ENCODE data around the gene LZTR1.

LZTR1 gene

GRCh38 chr22:20980938-20981722 is 967 bp upstream of the LZTR1 start:
- DNase-seq (ENCODE audit: low read depth, low spot score), result no peak

- DNase-seq (ENCODE audit: low read depth, low spot score), result no peak
Measured at GRCh38 chr22:20982563-20982882, 426 bp downstream of the LZTR1 start.

DNA sequence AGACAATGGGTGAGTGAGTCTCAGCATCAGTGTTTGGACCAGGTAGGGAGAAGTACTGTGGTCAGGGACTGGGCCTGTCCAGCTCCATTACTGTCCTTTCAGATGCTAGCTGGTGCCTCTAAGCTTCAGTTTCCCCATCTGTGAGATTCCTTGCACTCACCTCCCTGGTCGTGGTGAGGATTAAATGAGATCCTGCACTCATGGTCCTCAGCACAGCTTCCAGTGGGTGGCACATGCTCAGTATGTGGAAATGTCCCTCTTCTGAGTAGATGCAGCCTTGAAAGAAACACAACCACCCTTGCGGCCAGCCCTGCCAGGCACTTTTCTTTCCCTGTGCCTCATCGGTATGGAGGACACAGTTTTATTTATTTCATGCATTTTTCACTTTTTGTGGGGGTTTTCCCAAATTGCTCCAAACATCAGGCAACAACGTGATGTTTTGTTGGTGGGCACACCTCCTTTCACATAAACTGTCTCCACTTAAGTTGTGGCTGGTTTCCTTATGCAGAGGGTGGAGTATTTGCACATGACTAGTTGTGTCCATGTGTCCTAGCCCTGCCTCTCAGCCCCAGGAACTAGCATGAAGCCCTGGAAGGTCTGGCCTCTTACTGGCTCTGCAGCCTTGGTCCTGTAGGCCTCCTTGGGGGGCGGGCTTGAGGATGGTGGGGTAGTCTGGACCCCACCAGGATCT is 1.1 kb downstream of the LZTR1 start:
- no peak for DNase-seq (ENCODE audit: low read depth, low spot score)

DNA sequence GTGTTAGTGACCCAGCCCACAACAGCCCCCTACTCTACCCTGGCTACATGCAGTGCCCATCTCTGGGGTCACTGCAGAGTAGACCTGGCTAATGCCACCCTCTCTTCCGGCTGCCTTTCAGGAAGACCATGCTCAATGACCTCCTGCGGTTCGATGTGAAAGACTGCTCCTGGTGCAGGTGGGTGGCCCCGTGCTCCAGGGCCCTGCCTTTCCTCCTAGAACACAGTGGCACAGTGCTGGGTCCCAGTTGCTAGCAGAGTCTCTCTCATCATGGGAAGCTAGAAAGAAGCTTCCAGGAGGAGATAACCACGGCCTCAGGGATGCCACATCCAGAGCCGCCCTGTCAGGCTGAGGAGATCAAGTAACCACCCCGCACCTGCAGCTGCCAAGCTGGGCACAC is 3.6 kb downstream of the LZTR1 start:
- DNase-seq (ENCODE audit: low read depth, low spot score), result no peak

DNA sequence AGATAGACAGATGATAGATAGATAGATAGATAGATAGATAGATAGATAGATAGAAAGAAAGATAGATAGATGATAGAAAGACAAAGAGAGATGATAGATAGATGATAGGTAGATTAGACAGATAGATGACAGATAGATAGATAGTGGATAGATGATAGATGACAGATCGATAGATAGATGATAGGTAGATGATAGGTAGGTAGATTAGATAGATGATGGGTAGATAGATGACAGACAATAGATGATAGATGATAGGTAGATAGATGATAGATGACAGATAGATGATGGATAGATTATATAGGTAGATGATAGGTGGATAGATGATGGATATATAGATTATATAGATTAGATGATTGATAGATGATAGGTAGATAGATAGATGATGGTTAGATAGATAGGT is 4.3 kb downstream of the LZTR1 start:
- no peak for DNase-seq (ENCODE audit: low read depth, low spot score)

GRCh38 chr22:20987375-20987774 is 5.3 kb downstream of the LZTR1 start:
- DNase-seq (ENCODE audit: low read depth, low spot score), result no peak

DNA sequence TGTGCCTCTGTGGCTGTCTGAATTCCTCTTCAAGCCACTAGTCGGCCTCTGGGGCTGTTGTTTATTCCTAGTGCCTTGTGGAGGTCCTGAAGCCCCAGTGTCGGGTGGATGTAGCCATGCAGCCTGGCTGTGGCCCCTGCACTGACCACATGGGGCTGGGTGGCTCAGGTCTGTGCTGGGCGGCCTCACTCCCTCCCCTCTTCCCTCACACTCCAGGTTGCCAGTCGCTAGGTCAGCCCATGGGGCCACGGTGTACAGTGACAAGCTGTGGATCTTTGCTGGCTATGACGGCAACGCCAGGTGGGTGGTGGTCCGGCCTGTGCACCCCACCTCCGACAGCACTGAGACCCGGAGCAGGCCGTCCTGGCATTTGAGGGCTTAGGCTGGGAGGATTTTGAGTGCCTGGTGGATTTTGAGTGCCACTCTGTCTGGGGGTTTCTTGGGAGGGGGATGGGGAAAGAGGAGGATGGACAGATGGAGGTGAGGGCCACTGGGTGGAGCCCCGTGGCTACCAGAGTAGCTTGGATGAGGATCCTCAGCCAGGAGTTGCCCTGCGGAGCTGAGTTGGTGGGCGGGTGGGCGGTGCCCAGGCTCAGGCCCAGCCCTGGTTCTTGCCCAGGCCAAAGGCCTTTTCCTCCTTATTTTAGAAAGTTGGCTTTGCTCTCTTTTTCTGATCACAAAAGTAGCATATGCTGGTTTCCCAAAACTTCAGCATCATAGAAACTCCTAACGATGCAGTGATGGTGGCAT is 6.7 kb downstream of the LZTR1 start:
- DNase-seq (ENCODE audit: low read depth, low spot score), result no peak

DNA sequence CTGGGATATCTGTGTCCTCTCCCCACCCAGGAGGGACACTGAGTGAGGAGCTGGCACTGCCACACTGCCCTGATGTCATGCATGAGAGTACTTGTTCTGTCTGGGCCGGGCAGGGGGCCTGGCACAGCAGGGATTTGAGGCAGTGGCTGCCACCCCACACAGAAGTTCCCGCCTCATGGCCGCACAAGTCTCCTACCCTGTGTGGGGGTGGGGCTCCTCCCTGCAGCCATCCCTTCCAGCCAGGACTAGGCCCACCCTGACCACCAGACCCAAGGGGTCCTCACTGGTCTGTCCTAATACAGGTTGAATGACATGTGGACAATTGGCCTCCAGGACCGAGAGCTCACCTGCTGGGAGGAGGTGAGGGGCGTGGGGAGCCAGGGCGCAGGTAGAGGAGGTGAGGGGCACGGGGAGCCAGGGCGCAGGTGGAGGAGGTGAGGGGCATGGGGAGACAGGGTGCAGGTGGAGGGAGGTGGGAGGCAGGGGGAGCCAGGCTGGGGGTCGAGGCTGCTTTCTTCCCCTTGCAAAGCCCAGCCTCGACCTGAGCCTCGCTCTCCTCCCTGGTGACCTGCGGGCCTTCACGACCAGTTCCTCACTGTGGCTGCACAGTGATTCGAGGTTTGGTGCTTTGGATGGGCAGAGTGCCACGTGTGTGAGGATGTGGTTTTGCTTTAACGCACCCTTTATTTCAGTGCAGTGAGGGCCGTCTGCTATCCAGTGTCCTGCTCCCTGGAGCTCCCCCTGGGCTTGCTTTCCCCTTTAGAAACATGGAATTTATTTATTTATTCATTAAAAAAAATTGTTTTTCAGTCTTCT is 7.4 kb downstream of the LZTR1 start:
- DNase-seq (ENCODE audit: low read depth, low spot score), result no peak

- DNase-seq (ENCODE audit: low read depth, low spot score), result no peak
Measured at GRCh38 chr22:20990184-20991180, 8.4 kb downstream of the LZTR1 start.

- DNase-seq (ENCODE audit: low read depth, low spot score), result no peak
Measured at GRCh38 chr22:20991252-20992055, 9.4 kb downstream of the LZTR1 start.

GRCh38 chr22:20992056-20992442 is 10.0 kb downstream of the LZTR1 start:
- DNase-seq (ENCODE audit: low read depth, low spot score), result no peak

DNA sequence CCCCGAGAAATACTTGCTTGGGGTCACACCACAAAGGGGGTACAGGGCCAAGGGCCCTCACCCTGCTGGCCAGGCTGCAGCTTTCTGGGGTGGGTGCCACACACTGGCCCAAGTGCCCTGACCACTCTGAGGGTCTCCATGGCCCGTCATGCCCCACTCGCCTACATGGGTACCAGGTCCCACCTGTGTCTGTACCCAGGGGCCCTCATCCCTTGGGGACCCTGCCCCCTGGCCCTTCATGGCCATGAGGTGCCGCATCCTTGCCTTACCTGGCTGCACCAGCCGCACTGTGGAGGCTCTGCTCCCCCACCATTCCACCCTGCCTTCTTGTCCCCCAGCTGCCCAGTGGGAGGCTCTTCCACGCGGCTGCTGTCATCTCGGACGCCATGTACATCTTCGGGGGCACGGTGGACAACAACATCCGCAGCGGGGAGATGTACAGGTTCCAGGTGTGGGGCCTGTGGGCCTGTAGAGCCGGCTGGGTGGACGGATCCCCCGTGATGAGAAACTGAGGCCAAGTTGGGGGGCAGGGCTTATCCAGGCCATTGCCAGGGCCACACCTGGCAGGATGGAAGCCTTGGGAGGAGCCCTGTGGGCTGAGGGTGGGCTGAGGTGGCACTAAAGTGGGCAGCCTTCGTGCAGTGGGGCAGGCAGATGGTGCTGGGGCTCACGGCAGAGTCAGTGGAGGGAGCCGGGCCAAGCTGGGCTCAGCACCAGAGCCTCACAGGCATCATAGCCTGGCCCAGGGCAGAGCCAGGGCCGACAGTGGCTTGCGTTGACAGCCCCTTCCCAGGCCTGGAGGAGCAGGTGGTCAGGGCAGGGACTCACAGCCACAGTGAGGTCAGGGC is 10.6 kb downstream of the LZTR1 start:
- no peak for DNase-seq (ENCODE audit: low read depth, low spot score)

GRCh38 chr22:20993304-20994127 is 11.4 kb downstream of the LZTR1 start:
- no peak for DNase-seq (ENCODE audit: low read depth, low spot score)

DNA sequence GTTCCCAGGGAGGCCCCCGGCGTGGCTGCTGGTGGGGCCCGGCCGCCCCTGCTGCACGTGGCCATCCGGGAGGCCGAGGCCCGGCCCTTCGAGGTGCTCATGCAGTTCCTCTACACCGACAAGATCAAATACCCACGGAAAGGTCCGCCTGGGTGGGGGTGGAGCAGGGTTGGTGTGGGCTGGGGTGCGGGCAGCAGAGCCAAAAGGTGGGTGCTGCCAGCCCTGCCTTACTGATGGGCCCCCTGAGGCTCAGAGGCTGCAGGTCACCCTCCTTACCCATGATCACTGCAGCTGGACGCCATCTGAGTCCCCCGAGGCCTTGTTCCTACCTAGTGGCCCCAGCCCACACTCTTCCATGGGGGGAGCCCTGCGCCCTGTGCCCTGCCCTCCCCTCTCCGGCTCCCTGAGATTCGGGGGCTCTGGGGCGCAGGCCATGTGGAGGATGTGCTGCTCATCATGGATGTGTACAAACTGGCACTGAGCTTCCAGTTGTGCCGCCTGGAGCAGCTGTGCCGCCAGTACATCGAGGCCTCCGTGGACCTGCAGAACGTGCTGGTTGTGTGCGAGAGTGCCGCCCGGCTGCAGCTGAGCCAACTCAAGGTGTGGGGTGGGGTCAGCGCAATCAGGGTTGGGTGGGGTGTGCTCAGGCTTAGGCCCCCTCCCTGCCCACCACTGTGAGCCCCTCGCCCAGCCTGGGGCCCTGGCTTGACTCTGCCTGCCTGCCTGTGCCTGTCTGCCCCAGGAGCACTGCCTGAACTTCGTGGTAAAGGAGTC is 12.2 kb downstream of the LZTR1 start:
- no peak for DNase-seq (ENCODE audit: low read depth, low spot score)

DNA sequence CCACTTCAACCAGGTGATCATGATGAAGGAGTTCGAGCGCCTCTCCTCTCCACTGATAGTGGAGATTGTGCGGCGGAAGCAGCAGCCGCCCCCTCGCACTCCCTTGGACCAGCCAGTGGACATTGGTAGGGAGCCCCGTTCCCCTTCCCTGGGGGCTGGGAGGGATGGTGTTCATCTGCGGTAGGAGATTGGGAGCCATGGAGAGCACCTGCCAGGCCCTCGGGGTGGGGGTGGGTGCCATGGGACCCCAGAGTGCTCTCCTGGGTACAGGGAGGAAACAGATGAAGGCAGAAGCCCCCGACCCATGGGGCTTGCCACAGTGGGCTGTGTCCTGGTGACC is 12.8 kb downstream of the LZTR1 start:
- no peak for DNase-seq (ENCODE audit: low read depth, low spot score)

DNA sequence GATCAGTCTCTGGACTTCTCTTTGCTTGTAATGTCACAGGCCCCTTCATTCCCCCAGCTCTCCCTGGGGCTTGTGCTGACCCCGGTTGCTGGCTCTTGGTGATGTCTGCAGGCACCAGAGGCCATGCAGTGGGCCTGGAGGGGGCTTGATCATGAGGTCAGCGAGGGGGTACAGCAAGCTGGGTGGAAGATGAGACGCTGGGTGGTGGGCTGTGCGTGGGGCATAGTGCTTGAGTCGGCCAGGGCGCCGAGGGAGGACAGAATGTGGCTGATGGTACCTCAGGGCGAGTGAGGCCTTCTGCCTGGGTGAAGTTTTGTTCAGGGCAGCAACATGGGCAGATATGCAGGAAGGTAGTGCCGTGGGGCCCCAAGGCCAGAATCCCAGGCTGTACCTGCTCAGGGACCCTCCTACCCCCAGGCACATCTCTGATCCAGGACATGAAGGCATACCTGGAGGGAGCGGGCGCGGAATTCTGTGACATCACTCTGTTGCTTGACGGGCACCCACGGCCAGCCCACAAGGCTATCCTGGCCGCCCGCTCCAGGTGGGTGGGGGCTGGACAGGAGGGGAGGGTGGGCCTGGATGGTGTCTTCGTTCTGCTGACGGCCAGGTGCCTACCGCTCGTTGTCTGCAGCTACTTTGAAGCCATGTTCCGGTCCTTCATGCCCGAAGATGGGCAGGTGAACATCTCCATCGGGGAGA is 13.4 kb downstream of the LZTR1 start:
- no peak for DNase-seq (ENCODE audit: low read depth, low spot score)

- no peak for DNase-seq (ENCODE audit: low read depth, low spot score)
Measured at GRCh38 chr22:20996031-20996410, 13.9 kb downstream of the LZTR1 start.
